HEK293T (cell line): Measurements from ENCODE around the gene C17orf113.

Experiments
- FOXK2 ChIP-seq: fragments of 450-650 bp; IDR thresholded peaks from 2 replicates; pipeline ENCODE4 v1.6.1; 2016; ENCODE audit warnings: mild to moderate bottlenecking
- FOXM1 ChIP-seq: fragments of 450-650 bp; IDR thresholded peaks from 2 replicates; pipeline ENCODE4 v1.6.1; 2017; ENCODE audit warnings: mild to moderate bottlenecking, borderline replicate concordance

DNA sequence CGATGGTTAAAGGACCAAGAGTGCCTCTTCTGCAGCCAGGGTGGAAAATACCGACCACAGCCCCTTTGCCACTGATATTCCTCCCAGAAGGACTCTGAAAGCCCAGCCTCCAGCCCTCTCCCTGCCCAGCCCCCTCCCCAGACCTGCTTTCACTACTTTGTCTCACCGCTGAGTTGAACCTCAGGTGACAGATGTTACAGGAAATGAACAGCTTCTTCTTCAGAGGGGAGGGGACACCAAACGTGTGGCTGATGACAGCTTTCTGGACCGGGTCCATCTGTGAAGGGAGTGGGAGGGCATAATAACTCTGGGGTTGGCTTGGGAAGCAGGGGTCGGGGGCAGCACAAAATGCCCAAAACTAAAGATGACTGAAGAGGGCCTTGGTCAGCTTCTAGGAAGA, 16.3 kb downstream of the C17orf113 start:
- TF ChIP-seq FOXK2, result no peak
- no peak for TF ChIP-seq FOXM1
